ENCODE measurements around the gene MITF. TPM values are rescaled to one million over a fixed set of nuclear protein-coding genes. Genes with fewer than 3 reads are reported as not detected.

The MITF gene
- total RNA-seq, 2 donors from 2014 or later: 1.8 to 3.0 TPM

GRCh38 chr3:69976021-69976420, 236.8 kb downstream of the MITF start:
- H3K27ac ChIP-seq (ENCODE audit: low read depth, low read length): no peak overlapping the region
- no peak overlapping the region for H3K9ac ChIP-seq (ENCODE audit: extremely low read depth, low read length, poor library complexity, severe bottlenecking)
- peaks cover 2% of the 10 kb centered on the region for H3K4me1 Mint-ChIP-seq
- H3K9me3 ChIP-seq (ENCODE audit: control insufficient read depth, low read length): peaks cover 4% of the 10 kb centered on the region
- H3K27me3 Mint-ChIP-seq (ENCODE audit: insufficient read depth): no peaks in the 10 kb centered on the region
- WGBS, 2 experiments (ENCODE audit: insufficient coverage in 1 of 2, insufficient read length in 1 of 2): 89 to 91% methylated on average over 1 to 2 of the region's 2 CpGs
- no peaks in the 10 kb centered on the region for H3K36me3 Mint-ChIP-seq (ENCODE audit: low read depth)
- no peak overlapping the region for H3K4me3 Mint-ChIP-seq
- no peak overlapping the region for H3K27ac Mint-ChIP-seq
- H3K4me3 ChIP-seq (ENCODE audit: low read length): no peak overlapping the region
- no peaks in the 10 kb centered on the region for H3K4me1 ChIP-seq (ENCODE audit: control insufficient read depth, insufficient read depth, low read length)
- no peak for DNase-seq
- H3K36me3 ChIP-seq (ENCODE audit: control insufficient read depth, insufficient read depth, low read length): no peaks in the 10 kb centered on the region
- H3K9me3 Mint-ChIP-seq: peaks cover 19% of the 10 kb centered on the region
- H3K27me3 ChIP-seq (ENCODE audit: control insufficient read depth, insufficient read depth, low read length, poor library complexity, severe bottlenecking): no peaks in the 10 kb centered on the region
- TF ChIP-seq, protein P1, sequence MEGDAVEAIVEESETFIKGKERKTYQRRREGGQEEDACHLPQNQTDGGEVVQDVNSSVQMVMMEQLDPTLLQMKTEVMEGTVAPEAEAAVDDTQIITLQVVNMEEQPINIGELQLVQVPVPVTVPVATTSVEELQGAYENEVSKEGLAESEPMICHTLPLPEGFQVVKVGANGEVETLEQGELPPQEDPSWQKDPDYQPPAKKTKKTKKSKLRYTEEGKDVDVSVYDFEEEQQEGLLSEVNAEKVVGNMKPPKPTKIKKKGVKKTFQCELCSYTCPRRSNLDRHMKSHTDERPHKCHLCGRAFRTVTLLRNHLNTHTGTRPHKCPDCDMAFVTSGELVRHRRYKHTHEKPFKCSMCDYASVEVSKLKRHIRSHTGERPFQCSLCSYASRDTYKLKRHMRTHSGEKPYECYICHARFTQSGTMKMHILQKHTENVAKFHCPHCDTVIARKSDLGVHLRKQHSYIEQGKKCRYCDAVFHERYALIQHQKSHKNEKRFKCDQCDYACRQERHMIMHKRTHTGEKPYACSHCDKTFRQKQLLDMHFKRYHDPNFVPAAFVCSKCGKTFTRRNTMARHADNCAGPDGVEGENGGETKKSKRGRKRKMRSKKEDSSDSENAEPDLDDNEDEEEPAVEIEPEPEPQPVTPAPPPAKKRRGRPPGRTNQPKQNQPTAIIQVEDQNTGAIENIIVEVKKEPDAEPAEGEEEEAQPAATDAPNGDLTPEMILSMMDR (conservative IDR thresholded peaks at IDR 0.05): no peak

DNA sequence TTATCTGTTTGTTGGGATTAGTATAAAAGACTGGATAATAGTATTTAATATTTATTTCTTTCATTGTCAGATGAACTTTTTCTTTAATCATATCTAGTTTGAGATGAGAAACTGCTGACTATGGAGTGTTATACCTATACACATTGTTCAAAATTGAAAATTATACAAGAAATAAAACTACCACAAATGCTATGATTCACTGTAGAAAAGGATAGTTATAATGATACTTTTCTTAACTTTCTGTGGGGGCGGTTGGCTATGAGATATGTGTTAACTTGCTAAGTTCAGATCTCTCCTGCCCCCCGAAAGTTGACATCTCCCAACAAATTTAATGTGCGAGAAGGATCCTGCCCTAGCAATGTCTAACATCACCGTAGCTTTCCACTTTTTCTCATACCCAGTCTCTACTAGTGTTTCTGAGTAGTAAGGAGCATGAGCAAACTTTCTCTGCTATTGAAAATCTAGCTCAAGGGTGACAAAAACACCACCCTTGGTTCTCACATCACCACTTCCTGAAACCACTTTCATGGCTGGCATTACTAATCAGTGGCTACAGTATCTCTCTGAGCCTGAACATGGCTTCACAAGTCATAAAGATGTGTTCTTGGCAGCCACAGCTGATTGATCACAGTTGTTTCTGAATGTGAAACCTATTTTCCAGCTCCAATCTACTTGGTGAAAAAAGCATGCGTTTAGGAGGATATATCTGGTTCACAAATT, 244.4 kb downstream of the MITF start:
- H3K27ac ChIP-seq (ENCODE audit: low read depth, low read length): no peak overlapping the region
- H3K4me3 ChIP-seq (ENCODE audit: low read length): no peak overlapping the region
- H3K4me1 ChIP-seq (ENCODE audit: control insufficient read depth, insufficient read depth, low read length): no peaks in the 10 kb centered on the region
- Mint-ChIP-seq H3K9me3 (peaks cover 3% of the 10 kb centered on the region), H3K27ac (no peak overlapping the region), H3K36me3 (ENCODE audit: low read depth) (no peaks in the 10 kb centered on the region), H3K4me3 (no peak overlapping the region), H3K4me1 (peaks cover 9% of the 10 kb centered on the region), H3K27me3 (ENCODE audit: insufficient read depth) (no peaks in the 10 kb centered on the region)
- DNase-seq: no peak
- no peaks in the 10 kb centered on the region for H3K27me3 ChIP-seq (ENCODE audit: control insufficient read depth, insufficient read depth, low read length, poor library complexity, severe bottlenecking)
- WGBS, 2 experiments (ENCODE audit: insufficient coverage in 1 of 2, insufficient read length in 1 of 2): 94 to 95% methylated on average over 2 to 5 of the region's 5 CpGs
- H3K36me3 ChIP-seq (ENCODE audit: control insufficient read depth, insufficient read depth, low read length): no peaks in the 10 kb centered on the region
- no peak overlapping the region for H3K9ac ChIP-seq (ENCODE audit: extremely low read depth, low read length, poor library complexity, severe bottlenecking)
- TF ChIP-seq, protein P1 (conservative IDR thresholded peaks at IDR 0.05): no peak
- no peaks in the 10 kb centered on the region for H3K9me3 ChIP-seq (ENCODE audit: control insufficient read depth, low read length)

DNA sequence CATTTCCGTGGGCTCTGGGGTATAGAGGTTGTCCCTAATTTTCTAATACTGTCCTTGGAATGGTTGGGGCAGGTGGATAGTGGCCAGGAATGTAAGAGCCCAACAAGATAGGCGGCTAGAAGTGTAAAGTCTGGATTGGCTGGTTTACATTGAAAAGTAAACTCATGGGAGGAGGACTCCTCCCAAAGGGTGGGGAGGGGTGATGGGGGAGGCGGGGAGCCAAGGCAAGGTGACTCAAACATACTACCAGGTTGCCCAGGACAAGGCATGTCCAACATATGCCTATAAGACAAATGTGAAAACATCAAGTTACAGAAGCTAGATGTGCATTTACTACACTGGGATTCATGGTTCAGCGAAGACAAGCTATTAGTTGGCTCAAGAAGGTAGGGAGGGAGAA, 246.0 kb downstream of the MITF start:
- H3K9me3 Mint-ChIP-seq: no peaks in the 10 kb centered on the region
- no peak overlapping the region for H3K27ac ChIP-seq (ENCODE audit: low read depth, low read length)
- TF ChIP-seq, protein P1 (conservative IDR thresholded peaks at IDR 0.05): no peak
- H3K36me3 ChIP-seq (ENCODE audit: control insufficient read depth, insufficient read depth, low read length): no peaks in the 10 kb centered on the region
- H3K27me3 ChIP-seq (ENCODE audit: control insufficient read depth, insufficient read depth, low read length, poor library complexity, severe bottlenecking): no peaks in the 10 kb centered on the region
- H3K9me3 ChIP-seq (ENCODE audit: control insufficient read depth, low read length): no peaks in the 10 kb centered on the region
- H3K36me3 Mint-ChIP-seq (ENCODE audit: low read depth): no peaks in the 10 kb centered on the region
- H3K9ac ChIP-seq (ENCODE audit: extremely low read depth, low read length, poor library complexity, severe bottlenecking): no peak overlapping the region
- no peak overlapping the region for H3K27ac Mint-ChIP-seq
- H3K27me3 Mint-ChIP-seq (ENCODE audit: insufficient read depth): no peaks in the 10 kb centered on the region
- H3K4me1 Mint-ChIP-seq: peaks cover 9% of the 10 kb centered on the region
- H3K4me3 Mint-ChIP-seq: no peak overlapping the region
- WGBS, 2 experiments (ENCODE audit: insufficient coverage in 1 of 2, insufficient read length in 1 of 2): 93 to 100% methylated on average over 2 to 4 of the region's 4 CpGs
- H3K4me1 ChIP-seq (ENCODE audit: control insufficient read depth, insufficient read depth, low read length): no peaks in the 10 kb centered on the region
- no peak for DNase-seq
- H3K4me3 ChIP-seq (ENCODE audit: low read length): no peak overlapping the region
